Ishikawa (cell line): ENCODE data around the gene TRMT61A.

Experiments used
- CEBPB ChIP-seq: IDR thresholded peaks from 2 replicates; pipeline ENCODE4 v1.6.1; 2012
- MAX ChIP-seq: IDR thresholded peaks from 2 replicates; pipeline ENCODE4 v1.6.1; 2012
- NFIC ChIP-seq: IDR thresholded peaks from 2 replicates; pipeline ENCODE4 v1.6.1; 2012
- RAD21 ChIP-seq: IDR thresholded peaks from 2 replicates; pipeline ENCODE4 v1.6.1; 2012; ENCODE audit warnings: low read depth
- REST ChIP-seq: IDR thresholded peaks from 2 replicates; pipeline ENCODE4 v1.6.1; 2012; ENCODE audit warnings: low read depth, mild to moderate bottlenecking
- TAF1 ChIP-seq: IDR thresholded peaks from 2 replicates; pipeline ENCODE4 v1.6.1; 2012; ENCODE audit warnings: low read depth, mild to moderate bottlenecking
- TCF12 ChIP-seq: IDR thresholded peaks from 2 replicates; pipeline ENCODE4 v1.6.1; 2012; ENCODE audit warnings: low read depth
- TEAD4 ChIP-seq: IDR thresholded peaks from 2 replicates; pipeline ENCODE4 v1.6.1; 2012
- YY1 ChIP-seq: IDR thresholded peaks from 2 replicates; pipeline ENCODE4 v1.6.1; 2012; ENCODE audit warnings: low read depth

- TF ChIP-seq MAX (peak; percentile 61), CEBPB (peak; percentile 14; the same call in 1 of the 2 replicates), NFIC (peak; percentile 80), RAD21 (peak; percentile 51; the same call in 1 of the 2 replicates), TEAD4 (peak; percentile 44; the same call in 1 of the 2 replicates), YY1 (peak; percentile 51; the same call in 1 of the 2 replicates), TCF12 (peak; percentile 61; the same call in 1 of the 2 replicates), REST (no peak), TAF1 (no peak; the same call in 1 of the 2 replicates)
Measured at GRCh38 chr14:103520657-103521437, 8.1 kb upstream of the TRMT61A start.
